ENCODE data around the gene PRDM16.

- no peak for TF ChIP-seq POLR2A (IDR thresholded peaks at IDR 0.05)
- no peak for TF ChIP-seq CTCF (IDR thresholded peaks at IDR 0.05)
Observed at GRCh38 chr1:3404801-3405200, 335.8 kb downstream of the PRDM16 start.
